Measurements from ENCODE around the gene GRM5.
"Not testable (repeated sequence)": the region's sequence is repeated elsewhere in the genome, so short reads cannot be mapped to it uniquely, and the experiment has no call there.

GRM5 gene

DNA sequence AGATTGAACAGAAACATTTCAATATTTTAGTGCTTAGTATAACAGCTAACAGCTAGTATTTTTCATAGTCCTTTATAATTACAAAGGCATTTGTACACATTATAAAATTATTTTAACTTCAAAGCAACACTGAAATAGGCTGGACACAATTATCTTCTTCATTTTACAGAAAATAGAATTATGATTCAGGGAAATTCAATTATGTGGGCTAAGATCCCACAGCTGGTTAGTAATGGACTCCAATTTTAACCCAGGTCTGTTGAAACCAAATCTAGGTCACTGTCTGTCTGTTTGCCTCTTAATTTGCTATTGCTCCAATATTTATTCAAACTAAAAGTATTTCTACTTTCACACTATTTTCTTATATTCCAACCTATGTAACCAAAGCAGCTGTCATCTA lies 574.1 kb downstream of the GRM5 start:
- no peak for DNase-seq (ENCODE audit: low read depth)

DNA sequence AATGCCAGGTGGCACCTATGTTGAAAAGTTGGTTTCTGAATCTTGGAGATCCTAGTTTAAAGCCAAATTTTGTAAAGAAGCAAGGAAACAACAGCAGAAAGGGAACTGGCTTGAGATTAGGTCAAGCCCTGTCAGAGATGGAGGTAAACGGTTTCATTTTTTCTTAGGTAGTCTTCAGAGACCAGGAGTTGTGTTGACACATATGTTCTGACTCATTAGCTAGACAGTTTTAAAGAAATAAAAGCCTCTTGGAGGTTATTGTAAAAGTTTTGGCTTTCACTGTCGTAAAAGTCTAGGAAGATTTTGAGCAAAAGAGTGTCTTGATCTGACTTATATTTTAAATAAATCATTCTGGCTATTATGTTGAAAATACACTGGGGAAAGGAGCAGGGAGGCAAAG lies 576.8 kb downstream of the GRM5 start:
- no peak for DNase-seq (ENCODE audit: low read depth)

DNA sequence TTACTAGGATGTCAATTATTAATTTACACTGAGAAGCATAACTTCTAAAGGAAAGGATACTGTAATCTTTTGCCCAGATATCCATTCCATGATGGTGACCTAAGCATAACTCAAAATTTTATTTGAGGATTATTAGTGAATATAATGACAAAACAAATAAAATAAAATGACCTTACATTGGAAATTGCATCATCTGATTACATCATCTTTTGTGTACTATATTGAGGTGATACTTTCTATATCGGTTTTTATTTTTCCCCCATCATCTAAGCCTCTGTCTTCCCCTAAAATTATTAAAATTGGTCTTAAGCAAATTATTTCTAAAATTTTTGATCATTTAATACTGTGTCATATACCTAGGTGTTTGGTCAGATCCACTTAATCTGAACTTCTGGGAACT lies 578.1 kb downstream of the GRM5 start:
- DNase-seq (ENCODE audit: low read depth), result no peak

DNA sequence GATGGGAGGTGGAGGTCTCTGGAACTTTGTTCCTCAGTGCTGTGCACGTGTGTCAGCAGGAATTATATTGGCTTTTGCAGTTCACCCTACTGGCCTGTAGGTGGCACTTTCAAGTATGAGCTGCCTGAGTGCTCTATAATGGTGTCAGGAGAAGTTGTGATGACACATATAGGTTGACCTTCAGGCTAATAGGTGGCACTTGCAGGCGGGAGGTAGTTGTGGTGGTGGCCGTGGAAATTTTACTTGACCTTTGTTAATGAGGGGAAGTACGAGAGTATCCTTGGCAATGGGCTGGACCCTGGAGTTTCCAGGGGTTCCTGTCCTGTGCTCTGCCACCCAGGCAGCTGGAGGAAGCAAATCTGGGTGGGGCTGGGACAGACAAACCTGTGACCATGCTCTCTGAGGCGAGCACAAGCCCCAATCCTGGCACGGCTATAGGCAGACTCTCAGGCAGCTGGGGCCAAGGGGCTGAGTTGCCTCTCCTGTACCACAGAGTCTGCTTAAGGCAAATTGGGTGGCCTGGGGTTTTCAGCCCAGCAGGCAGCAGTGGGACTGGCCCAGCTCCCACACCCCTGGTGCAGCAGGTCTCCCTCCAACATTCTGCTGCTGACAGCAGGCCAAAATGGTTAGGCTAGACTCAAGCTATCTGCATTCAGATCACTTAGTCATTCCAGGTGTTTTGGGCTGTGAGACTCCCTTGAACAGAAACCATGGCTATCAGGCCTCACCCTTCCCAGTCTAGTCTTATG lies 580.7 kb downstream of the GRM5 start:
- no peak for DNase-seq (ENCODE audit: low read depth)

DNA sequence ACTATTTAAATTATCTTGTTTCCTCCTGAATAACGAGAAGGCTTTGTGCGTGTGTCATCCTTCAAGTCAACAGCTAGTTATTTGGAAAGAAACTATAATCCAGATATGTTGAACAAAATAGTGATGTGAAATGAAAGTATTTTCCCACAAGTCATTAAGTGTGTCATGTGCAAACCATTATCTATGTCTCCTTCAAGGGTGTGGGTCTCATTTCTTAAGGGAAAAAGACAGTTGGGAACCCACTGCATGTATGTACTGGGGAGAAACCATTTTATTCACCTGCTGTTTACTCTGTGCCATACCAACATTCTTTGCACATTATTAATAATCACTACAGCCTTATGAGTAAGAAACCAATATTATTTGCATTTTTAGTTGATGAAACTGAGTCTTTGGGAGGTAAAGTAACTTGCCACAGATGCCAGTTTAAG lies 582.9 kb downstream of the GRM5 start:
- DNase-seq (ENCODE audit: low read depth), result no peak

DNA sequence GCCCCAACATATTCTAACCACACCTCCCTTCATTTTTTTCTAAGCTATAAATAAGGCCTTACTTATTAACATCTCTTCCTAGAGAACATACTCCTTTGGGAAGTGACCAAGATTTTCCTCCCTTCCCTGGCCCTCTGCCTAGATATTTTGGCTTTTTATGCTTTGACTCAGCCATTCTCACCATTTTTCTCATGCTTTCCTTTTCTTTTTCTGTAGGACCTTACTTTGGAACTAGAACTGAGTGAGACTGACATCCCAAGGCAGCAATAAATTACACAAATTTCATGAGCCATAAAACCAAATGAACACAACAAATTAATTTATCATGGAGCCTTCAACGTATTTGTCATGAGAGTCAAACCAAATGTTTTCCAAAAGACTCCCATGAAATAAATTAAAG lies 585.6 kb downstream of the GRM5 start:
- no peak for DNase-seq (ENCODE audit: low read depth)

DNA sequence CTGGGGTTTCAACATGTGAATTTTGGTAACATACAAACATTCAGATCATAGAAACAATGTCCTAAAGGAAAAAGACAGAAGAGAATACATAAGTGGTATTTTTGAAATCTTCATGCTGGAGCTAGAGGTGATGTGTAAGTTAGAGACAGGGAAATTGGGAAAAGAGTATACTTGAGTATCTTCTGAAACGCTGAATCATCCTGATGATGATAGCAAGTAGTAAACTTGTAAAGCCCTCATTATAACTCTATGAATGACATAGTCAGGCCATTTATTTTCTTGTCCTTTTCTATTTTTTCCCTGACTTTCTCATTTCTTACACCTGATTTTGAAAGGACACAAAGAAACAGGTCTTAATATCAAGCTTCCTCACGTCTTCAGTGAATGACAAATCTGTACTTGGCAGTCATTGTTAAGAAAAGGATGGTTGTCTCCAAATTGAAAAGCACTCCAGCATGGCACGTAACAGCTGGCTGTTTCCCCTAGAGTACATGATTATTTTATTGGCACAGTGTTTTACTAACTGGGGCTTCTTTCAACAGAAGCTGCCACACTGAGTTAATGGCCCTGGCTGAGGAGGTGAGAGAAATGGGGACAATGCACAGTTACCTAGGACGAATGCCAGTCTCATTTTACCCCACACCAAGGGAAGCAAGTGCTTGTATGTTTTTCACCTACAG lies 587.5 kb downstream of the GRM5 start:
- DNase-seq (ENCODE audit: low read depth), result no peak

DNA sequence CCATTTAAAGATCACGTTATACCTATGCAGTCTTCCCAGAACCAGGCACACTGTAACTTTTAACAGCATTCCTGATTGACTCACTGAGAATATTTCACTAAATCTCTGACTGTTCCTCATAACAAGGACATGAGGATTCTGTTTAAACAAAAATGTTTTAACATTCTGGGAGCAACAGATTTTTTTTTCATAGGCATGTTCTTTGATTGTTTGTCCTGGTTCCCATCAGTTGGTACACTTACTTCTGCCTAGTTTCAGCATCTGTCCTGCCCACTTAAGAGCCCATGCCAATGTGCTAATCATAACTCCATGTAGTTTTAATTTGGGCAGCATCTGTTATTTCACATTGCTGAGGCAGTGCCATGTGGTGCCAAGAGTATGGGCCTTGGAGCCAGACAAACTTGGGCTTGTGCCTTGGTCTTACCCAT lies 589.8 kb downstream of the GRM5 start:
- no peak for DNase-seq (ENCODE audit: low read depth)

DNA sequence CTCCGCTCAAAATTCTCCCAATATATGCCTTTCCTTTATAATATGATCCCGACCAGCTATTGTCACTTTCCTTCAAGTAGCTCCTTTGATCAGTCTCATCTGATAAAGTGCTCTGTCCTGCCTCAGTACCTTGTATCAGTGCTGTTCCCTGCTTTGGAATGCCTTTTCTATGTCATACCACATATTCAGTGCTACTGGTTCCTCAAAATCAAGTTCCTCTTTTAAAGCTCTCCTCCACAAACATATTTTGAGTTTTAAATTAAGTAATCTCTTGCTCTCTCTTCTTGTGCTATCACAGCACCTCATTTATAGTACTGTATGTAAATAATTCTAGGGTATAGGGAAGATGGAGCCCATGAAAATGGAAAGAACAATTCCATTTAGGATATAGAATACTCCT lies 591.1 kb downstream of the GRM5 start:
- no peak for DNase-seq (ENCODE audit: low read depth)

DNA sequence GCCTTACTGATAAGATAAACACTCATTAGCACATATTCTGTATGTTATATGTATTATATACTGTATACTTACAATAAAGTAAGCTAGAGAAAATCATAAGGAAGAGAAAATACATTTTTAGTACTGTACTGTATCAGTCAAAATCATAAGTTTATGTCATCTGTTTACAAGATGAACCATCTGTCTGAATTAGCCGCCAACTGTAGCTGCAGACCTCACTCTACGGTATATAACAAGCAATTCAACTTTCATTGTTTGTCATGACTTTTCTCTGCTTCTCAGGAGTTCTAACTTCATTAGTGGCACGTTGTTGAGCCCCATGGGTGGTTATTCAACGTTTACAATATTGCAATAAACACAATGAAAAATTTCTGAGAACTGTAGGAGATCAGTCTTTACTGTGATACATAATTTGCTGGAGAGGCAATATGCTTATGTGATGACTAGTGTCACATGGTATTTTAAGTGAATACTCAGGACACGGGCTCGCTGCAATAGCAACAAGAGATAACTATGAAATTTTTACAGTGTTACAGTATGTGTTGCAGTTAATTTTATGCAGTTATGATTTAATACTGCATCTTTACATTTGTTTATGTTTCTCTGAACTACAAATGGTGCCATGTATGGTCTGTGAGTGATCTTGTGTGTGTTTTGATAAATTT lies 596.1 kb downstream of the GRM5 start:
- no peak for DNase-seq (ENCODE audit: low read depth)

DNA sequence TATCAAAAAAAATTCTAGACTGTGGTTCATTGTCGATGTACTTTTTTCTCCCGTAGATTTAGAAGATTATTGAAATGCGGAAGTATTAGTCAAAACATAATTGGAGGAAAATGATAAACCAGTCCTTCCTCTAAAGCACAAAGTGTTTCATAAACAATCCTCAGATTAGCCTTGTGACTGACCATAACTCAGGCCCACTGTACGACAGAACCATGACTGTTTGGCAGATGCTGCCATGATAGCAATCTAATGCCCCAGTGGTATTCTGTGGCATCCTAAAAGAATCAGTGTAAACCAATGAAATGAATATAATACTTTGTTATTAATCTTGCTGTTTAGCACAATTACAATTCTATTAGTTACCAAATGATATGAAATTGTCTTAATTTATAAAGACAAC lies 601.3 kb downstream of the GRM5 start:
- no peak for DNase-seq (ENCODE audit: low read depth)

DNA sequence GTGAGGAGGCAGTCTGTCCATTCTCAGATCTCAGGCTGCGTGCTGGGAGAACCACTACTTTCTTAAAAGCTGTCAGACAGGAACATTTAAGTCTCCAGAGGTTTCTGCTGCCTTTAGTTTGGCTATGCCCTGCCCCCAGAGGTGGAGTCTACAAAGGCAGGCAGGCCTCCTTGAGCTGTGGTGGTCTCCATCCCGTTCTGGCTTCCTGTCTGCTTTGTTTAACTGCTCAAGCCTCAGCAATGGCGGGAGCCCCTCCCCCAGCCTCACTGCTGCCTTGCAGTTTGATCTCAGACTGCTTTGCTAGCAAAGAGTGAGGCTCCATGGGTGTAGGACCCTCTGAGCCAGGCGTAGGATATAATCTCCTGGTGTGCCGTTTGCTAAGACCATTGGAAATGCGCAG lies 602.5 kb downstream of the GRM5 start:
- DNase-seq (ENCODE audit: low read depth), result not testable (repeated sequence)

DNA sequence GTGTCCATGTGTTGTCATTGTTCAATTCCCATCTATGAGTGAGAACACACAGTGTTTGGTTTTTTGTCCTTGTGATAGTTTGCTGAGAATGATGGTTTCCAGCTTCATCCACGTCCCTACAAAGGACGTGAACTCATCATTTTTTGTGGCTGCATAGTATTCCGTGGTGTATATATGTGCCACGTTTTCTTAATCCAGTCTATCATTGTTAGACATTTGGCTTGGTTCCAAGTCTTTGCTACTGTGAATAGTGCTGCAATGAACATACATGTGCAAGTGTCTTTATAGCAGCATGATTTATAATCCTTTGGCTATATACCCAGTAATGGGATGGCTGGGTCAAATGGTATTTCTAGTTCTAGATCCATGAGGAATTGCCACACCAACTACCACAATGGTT lies 607.7 kb downstream of the GRM5 start:
- DNase-seq (ENCODE audit: low read depth), result not testable (repeated sequence)

DNA sequence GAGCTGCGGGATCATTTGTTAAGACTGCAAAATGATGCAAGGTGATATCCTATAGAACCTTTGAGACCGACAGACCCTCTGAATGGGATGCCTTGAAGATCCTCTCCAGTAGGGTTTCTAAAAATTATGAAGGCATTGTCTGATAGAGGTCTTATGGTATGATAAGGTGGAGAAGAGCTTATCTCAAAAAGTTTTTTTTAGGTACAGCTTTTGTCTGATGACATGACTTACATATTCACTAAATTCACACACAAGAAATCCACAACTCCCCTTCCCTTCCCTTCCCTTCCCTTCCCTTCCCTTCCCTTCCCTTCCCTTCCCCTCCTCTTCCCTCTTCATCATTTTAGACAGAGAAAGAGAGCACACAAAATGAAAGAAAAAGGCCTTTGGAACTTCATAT lies 609.8 kb downstream of the GRM5 start:
- no peak for DNase-seq (ENCODE audit: low read depth)

DNA sequence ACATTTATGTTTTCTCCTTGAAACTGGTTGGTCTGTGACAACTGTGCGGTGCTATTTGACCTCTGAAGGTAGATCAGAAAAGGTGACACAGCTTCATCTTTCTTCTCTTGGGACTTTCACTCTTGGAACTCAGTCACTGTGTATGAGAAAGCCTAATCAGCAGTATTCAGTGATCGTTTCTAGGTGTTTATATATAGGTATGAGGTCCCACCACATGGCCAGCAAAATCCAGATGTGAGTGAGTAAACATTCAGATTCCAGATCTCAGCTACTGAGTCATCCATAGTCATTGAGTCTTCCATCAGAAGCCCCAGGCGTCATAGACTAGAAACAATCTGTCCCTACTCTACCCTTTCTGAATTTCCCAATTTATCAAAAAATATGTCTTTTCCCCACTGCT lies 610.9 kb downstream of the GRM5 start:
- DNase-seq (ENCODE audit: low read depth), result no peak

Measured in activated T-helper 9 cell treated with anti-CD3 and anti-CD28 coated beads, Interleukin-2, amount 50 U/mL, for 16 hours (primary cell).